Islet of Langerhans (tissue), 1 donor: Measurements from ENCODE around the gene KIRREL3.
"Not testable (repeated sequence)": the region's sequence is repeated elsewhere in the genome, so short reads cannot be mapped to it uniquely, and the experiment has no call there.

ENCODE experiments used
- FAIRE-seq: peaks from one replicate; lab custom pipeline; 2011; peaks lifted over from hg19 to GRCh38; lab: Jason Lieb, UNC

The KIRREL3 gene

GRCh38 chr11:126374562-126375300 lies 625.8 kb downstream of the KIRREL3 start:
- not testable (repeated sequence) for FAIRE-seq

GRCh38 chr11:126373389-126374066 lies 627.0 kb downstream of the KIRREL3 start:
- FAIRE-seq: not testable (repeated sequence)
